Right lobe of liver (tissue), 4 donors: ENCODE data around the gene CPOX.
"Not testable (repeated sequence)": the region's sequence is repeated elsewhere in the genome, so short reads cannot be mapped to it uniquely, and the experiment has no call there.

Source experiments
- POLR2A ChIP-seq: fragments of 450-650 bp; IDR thresholded peaks from one replicate; pipeline ENCODE4 v1.6.1; 2017; ENCODE audit warnings: antibody characterized with exemption, mild to moderate bottlenecking
- TF ChIP-seq, protein P1 (sequence below), 4 donors: fragments of 200-600 bp in 3 of 4; fragments of 450-650 bp in 1 of 4; IDR thresholded peaks; one replicate each; pipeline versions ENCODE4 v1.5.1 to v1.8.0; 2016 to 2022; ENCODE audit warnings: antibody characterized with exemption in 4 of 4, mild to moderate bottlenecking in 2 of 4
- donor health status: DM: no; HTN: no; CAD: no.
- donor health status: DM: no; HTN: no; CAD: no.
- donor health status: DM: no; HTN: yes; CAD: no.

DNA sequence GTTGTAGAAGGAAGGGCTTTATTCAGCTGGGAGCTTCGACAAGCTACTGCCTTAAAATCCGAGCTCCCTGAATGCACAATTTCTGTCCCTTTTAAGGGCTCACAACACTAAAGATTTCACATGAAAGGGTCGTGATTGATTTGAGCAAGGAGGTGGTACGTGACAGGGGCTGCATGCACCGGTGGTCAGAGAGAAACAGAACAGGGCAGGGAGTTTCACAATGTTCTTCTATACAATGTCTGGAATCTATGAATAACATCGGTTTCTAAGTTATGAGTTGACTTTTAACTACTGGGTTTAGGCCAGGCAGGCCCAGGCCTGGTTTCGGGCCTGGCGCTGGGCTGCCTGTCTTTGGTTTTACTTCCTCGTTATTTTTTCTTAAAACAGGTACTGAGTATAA is 49.4 kb upstream of the CPOX start:
- not testable (repeated sequence) for TF ChIP-seq POLR2A
- TF ChIP-seq, protein P1, sequence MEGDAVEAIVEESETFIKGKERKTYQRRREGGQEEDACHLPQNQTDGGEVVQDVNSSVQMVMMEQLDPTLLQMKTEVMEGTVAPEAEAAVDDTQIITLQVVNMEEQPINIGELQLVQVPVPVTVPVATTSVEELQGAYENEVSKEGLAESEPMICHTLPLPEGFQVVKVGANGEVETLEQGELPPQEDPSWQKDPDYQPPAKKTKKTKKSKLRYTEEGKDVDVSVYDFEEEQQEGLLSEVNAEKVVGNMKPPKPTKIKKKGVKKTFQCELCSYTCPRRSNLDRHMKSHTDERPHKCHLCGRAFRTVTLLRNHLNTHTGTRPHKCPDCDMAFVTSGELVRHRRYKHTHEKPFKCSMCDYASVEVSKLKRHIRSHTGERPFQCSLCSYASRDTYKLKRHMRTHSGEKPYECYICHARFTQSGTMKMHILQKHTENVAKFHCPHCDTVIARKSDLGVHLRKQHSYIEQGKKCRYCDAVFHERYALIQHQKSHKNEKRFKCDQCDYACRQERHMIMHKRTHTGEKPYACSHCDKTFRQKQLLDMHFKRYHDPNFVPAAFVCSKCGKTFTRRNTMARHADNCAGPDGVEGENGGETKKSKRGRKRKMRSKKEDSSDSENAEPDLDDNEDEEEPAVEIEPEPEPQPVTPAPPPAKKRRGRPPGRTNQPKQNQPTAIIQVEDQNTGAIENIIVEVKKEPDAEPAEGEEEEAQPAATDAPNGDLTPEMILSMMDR (IDR thresholded peaks at IDR 0.05): not testable (repeated sequence)
